Smooth muscle cell of the brain vasculature (primary cell): Measurements from ENCODE around the gene ADISSP.
"Not testable (repeated sequence)": the region's sequence is repeated elsewhere in the genome, so short reads cannot be mapped to it uniquely, and the experiment has no call there.

ENCODE experiments used
- DNase-seq: peaks from one replicate; pipeline ENCODE4 v3.0.0-alpha.2; 2012; ENCODE audit warnings: low read depth, low spot score

Gene ADISSP

DNA sequence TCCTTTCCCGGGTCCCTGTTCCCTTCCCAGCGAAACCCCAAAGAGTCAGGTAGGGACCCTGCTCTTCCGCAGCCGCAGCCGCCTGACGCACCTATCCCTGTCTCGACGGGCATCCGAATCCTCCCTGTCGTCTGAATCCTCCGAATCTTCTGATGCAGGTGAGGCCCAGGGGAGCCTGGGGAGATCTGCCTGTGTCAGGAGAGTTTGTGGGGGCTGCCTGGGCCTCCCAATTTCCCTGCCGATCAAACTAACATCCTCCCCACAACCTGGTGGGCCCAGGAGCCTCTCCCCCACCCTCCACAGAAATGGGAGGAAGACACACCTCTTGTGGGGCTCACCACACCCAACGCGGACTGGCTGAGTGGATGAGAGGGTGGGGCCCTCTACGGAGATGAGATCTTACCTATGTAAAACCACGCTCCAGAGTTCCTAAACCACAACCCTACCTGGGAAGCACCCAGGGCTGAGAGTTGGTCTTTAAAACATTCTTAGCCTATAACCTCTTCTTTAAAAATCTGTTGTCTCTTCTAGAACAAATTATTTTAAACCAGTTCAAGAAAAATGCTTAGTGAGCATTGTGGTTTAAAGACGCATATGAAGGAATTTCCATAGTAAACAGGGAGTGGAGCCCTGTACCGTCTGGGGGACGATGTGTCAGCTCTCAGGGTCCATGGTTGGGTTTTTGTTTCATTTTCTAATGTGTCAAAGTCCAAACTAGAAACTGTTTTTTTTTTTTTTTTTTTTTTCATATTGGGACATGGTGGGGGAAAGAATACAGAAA lies 30.2 kb upstream of the ADISSP start:
- DNase-seq: no peak

DNA sequence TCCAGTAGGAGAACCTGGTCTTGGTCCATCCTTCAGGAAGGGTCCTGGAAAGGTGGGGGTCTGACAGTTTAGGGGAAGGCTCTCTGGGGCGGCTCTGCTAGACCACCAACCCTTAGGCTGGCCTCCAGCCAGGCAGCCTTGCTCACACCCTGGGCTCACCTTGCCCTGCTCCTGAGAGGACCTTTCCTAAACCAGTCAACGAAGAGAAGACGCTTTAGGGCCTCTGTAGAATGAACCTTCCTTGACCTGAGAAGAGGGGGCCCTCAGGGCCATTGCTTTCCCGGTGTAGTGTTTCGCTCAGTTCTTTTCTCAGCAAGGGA lies 29.6 kb upstream of the ADISSP start:
- no peak for DNase-seq

DNA sequence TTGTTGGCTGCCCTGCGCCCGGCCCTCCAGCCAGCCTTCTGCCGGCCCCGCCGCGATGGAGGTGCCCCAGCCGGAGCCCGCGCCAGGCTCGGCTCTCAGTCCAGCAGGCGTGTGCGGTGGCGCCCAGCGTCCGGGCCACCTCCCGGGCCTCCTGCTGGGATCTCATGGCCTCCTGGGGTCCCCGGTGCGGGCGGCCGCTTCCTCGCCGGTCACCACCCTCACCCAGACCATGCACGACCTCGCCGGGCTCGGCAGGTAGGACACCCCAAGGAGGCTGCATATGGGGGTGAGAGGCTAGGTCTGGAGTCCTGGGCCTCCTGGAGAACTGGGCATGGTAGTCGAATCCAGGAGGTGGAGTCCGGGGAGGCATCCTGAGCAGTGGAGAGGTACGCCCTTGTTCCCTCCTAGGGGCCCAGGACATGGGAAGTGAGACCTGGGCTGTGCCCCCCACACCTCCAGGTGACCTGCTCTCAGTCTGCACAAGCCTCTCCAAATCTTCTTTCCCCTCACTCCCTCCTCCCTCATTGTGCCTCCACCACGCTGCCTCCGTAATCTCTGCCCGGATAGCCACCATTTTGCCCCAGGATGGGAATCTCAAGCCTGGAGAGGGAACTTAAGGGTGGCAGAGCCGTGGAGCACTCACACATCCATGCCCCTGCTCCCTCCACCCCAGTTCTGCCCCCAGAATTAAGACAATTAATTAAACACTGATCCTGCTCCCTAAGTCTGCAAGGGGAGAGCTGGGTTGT lies 29.1 kb upstream of the ADISSP start:
- no peak for DNase-seq

DNA sequence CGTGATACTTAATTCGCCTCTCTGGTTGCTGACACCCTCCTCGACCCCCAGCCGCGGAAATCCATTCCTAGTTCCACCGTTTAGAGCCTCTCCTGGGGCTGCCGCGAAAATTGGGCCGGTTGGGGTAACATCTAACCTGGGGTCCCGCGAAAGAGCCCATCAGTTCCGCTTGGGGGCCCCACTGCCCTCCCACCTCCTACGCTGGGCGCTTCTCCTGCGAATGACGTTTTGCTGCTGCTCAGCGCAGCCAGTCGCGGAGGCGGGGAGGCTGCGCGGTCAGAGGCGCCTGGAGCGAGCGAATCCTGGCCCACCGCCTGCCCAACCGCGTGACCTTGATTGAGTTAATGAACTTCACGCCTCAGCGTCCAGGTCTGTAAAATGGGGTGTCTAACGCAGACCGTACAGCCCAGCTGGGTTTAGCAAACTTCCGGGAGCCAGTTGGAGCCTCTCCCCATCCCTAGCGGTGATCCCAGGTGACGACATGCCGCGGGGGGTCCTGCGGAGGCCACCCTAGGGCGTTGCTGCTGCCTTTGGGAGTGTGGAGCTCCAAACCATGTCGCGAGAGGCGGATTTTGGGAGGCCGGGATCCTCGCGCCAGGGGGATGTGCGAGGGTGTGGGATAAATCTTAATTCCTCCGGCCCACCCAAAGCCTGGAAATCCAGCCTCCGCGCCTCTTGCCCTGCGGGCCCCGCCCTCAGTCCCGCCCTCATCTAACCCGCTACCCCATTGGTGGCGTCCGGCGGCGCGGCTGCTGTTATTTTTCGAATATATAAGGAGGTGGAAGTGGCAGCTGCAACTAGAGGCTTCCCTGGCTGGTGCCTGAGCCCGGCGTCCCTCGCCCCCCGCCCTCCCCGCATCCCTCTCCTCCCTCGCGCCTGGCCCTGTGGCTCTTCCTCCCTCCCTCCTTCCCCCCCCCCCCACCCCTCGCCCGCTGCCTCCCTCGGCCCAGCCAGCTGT lies 28.2 kb upstream of the ADISSP start, which contains the start of gene CDC25B:
Gene CDC25B (plus strand): TSS at position 800 of the 958 bp plus-strand sequence. CDS start 222 bp downstream, outside the sequence.
- DNase-seq: no peak

DNA sequence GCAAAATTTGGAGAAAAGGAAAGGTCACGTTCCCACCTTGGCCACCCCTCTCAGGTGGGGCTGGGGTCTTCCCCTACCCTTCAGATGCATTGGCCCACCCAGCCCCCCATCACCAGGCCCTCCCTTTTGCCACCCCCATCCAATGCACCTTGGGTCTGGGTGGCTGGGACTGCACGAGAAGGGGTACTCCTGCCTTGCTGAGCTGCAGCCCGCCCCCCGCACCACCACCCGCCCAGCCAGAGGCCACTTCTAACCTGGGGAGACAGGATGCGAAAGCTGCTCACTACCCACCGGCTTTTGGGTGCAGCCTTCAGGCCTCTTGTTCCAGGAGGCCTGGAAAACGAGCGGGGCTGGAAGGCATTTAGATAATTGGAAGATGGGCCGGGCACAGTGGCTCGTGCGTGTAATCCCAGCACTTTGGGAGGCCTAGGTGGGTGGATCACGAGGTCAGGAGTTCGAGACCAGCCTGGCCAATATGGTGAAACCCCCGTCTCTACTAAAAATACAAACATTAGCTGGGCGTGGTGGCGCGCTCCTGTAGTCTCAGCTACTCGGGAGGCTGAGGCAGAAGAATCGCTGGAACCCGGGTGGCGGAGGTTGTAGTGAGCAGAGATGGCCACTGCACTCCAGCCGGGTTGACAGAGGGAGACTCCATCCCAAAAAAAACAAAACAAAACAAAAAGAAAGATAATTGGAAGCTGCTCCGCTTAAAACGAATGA lies 27.3 kb upstream of the ADISSP start:
- no peak for DNase-seq

DNA sequence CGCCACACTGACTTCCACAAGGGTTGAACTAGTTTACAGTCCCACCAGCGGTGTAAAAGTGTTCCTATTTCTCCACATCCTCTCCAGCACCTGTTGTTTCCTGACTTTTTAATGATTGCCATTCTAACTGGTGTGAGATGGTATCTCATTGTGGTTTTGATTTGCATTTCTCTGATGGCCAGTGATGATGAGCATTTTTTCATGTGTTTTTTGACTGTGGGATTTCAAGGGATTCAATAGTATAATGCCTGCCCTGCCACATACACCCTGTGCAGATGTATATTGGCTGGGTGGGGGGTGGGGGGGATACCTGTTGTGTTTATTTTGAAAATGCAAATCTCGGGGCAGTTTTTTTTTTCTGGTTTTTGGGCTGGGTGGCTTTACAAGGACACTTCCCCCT lies 26.6 kb upstream of the ADISSP start:
- DNase-seq: not testable (repeated sequence)

DNA sequence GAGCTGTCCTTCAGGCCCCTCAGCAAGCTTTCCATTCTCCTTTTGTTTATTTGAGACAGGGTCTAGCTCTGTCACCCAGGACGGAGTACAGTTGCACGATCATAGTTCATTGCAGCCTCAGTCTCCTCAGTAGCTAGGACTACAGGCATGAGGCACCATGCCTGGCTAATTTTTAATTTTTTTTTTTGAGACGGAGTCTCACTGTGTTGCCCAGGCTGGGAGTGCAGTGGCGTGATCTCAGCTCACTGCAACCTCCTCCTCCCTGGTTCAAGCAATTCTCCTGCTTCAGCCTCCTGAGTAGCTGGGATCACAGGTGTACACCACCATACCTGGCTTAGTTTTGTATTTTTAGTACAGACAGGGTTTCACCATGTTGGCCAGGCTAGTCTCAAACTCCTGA lies 21.6 kb upstream of the ADISSP start:
- DNase-seq: not testable (repeated sequence)

DNA sequence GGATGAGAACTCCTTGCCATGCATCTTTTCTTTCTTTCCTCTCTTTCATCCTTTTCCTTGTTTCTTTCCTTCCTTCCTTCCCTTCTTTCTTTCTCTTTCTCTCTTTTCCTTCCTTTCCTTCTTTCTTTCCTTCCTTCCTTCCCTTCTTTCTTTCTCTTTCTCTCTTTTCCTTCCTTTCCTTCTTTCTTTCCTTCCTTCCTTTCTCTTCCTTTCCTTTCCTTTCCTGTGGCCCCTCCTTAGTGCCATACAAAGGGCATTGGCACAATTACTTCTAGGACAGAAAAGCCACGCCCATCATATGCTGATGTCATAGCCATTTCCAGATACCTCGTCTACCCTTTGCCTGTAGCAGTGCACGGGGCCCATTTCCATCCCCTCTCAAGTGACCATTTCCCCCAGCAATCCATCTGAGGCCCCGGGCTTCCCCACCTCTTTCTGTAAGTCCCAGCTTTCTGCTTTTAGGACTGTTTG lies 21.2 kb upstream of the ADISSP start:
- no peak for DNase-seq

DNA sequence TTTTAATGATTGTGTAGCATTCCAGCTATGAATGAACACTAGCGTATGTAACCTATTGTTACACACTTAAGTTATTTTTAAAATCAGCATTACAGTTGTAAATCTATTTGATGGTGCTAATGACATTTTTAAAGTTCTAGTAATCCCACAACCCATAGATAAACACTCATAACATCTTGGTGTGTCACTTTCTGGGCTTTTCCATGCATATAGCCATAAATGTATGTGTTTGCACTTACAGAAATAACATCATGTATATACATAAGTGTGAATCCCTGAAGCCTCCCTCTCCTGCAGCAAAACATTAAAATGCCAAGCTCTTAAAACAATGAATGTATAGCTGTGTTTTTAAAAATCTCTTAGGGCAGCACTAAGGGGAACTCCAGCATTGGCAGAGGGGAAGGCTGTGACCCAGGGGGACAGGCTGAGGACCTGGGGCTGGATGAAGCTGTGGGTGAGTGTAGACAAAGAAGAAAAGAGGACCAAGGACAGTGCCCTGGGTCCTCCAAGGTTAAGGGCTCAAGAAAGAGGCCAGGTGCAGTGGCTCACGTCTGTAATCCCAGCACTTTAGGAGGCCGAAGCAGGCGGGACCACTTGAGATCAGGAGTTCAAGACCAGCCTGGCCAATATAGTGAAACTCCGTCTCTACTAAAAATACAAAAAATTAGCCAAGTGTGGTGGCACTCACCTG lies 19.9 kb upstream of the ADISSP start:
- DNase-seq: no peak

DNA sequence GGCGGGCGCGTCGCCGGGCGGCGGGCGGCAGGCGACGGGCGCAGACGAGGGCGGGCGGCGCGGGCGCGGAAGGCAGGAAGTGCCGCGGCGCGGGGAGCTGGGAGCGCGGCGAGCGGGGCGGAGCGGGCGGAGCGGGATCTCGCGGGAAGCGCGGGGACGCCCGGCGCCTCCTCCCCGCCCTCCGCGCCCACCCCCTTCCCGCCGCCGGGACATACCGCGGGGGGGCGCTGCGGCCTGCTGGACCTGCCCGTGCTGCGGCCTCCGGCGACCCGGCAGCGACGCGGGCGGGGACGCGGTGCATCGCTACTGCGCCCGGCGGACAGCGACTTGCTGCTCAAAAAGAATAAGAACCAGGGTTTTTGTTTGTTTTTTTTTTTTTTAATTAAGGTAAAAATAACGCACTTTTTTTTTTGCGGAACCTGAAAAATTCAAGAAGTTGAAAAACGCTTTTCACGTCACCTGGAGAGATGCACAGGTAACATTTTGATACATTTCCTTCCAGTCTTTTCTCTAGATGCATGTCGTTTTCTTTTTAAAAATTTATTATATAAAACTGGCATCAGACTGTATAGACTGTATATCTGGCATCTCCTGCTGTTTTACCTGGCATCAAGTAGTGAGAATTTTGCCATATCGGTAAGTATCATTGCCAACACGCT lies 19.2 kb upstream of the ADISSP start, which contains the start of gene CENPB:
Gene CENPB (minus strand): TSS at position 76 of the 659 bp plus-strand sequence. CDS start 257 bp downstream, outside the sequence.
- no peak for DNase-seq

DNA sequence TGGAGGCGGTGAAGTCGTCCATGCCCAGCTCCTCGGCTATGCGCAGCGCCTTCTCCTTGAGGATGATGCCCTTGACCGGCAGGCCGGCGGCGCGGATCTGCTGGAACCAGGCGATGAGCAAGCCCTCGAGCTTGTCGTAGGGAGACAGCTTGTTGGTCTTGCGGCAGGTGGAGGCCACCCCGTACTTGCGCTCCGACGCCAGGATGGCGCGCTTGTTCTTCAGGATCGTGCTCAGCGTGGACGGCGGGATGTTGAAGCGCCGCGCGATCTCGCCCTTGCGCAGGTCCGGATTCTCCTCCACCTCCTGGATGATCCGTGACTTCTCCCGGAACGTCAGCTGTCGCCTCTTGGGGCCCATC lies 18.6 kb upstream of the ADISSP start:
- DNase-seq: no peak

DNA sequence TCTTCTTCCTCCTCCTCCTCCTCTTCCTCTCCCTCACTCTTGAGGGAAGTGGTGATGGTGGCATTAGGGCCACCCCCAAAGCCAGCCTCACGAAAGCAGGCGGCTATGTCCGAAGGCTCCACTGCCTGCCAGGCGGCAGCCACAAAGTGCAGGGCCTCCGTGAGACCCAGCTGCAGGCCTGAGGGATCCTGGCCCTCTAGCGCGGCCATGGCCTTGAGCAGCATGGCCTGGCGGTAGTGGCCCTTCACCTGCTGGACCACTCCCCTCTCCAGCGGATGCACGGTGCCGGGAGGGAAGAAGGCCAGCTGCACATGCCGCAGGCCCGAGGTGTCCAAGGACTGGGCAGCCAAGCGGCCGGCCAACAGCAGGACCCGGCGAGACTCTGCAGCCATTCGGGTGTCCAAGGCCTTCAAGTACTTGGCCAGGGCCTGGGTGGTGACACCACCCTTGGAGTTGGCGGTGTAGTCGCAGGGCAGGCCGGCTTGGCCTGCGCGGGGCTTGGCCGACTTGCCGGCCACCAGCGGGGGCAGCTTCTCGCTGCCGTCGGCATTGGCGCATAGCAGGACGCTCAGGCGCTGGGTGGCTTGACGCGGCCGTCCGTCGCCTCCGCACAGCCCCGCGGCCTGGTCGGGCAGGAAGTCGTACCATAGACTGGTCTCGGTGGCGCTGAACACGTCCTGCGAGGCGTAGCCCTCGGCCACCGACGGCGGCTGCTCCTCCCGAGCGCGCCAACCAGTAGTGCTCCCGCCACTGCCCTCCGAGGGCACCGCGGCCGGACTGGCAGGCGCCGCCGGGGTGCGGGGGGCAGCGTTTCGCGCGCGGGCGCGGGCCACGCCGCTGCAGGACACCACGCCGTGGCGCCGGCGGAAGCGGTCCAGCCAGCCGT lies 17.9 kb upstream of the ADISSP start:
- no peak for DNase-seq

DNA sequence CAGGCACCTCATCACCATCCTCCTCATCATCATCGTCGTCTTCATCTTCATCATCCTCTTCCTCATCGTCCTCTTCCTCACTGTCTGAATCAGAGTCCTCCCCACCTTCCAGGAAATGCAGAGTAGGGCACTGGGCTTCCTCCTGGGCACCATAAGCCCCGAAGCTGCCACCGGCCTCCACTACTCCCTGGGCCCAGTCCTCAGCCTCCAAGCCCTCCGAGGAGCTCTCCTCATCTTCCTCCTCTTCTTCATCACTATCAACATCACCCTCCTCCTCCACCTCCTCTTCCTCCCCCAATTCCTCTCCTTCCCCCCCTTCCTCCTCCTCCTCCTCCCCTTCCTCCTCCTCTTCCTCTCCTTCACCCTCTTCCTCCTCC lies 17.3 kb upstream of the ADISSP start:
- DNase-seq: no peak

DNA sequence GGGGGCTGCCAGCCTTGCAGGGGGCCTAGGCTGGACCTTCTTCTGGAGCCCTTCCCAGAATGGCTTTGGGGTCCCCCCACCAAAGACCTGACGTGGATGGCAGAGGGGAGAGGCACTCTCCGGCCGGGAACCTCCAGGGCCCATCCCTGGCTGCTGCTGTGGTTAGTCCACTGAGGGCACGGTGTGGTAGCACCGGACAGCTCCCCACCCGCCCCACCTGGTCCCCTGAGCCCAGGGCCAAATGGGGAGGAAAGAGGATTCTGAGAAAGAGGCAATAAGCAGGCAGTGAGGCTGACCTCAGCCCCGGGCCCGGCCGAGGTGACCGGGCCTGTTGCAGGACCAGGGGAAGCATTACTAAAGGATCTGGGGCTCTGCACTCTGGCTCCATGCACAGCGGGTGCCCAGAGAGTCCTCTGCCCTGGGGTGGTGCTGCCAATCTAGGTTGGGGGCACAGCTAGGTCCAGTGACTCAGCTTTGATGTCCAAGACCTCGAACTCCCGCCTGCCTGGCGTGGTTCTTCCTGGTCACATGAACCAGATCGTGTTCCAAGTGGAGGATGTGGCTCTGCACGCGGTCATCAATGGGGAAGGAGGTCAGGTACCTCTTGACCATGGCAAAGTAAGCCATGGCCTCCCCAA lies 16.8 kb upstream of the ADISSP start:
- DNase-seq: no peak

DNA sequence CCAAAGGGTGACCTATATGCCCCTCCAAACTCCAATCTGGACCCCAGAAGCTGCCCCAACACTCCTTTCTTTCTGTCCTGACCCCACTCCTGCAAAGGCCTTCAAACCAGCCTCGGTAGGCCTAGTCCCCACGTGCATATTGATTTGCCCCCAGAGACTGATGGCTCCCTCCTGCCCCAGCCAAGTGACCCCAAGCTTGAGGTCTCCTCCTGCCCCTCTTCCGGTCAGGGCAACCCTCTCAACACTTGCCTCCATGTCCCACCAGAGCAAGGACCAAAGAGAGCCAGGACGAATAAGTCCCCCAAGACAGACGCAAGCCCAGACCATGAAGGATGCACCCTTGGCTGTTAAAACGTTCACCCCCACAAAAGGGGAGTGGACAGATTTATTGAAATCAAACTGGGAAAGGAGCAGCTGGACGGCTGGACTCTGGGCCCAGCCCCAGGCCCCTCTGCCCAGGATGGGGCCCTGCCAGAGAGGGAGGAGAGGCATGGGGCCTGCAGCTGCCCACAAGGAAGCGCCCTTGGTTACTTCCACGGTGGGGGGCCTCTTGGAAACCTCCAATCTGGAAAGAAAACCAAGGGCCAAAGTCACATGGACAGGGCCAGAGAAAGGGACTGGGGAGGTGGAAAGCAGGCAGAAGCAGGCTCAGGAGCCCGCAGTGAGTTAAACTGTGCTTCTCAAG lies 16.1 kb upstream of the ADISSP start:
- no peak for DNase-seq

DNA sequence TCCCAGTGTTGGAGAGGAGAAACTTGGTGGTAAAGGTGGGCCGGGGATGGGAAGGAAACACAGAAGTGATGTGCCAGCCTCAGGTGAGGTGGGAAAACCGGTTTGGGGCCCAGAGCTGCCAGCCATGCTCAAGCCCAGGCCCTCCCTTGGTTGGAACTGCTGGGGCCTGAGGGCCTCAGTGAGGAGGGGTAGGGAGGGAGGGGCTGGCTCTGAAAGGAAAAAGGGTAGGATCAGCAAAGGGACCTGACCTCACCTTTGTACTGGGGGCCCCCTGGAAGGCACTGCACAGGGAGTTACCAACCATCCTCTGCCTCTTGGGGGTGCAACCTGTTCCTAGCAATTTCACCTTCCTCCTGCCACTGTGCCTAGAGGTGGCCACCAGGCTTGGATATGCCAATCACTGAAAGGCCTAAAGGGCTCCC lies 15.5 kb upstream of the ADISSP start:
- no peak for DNase-seq

DNA sequence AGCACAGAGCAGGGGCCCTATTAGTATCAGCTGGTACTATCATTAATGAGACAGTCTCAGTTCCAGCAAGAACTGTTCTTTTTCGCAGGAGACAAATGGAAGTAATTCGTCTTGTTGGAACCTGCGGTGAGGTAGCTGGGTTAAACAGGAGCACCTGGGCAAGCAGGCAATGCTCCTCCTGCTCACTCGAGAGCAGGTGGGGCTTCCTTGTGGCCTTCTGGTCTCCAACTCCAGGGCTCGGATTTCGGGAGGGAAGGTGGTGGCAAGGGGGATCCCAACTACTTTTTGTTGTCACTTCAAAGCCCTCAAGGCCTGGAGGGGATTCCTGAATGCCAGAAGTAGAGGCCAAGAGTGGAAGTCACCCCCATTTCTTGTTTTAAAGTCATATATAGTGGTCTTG lies 15.0 kb upstream of the ADISSP start:
- DNase-seq: no peak
